GM23248 (cell line): ENCODE results near the gene HGF.

Source experiments
- EZH2 ChIP-seq: fragments of 200-600 bp; sonication (generic); IDR thresholded peaks from 2 replicates; pipeline ENCODE4 v1.6.1; 2018; ENCODE audit warnings: antibody characterized with exemption, mild to moderate bottlenecking; ENCODE audit not compliant: insufficient read depth, poor library complexity, severe bottlenecking
- EZH2phosphoT487 ChIP-seq: fragments of 200-600 bp; sonication (generic); IDR thresholded peaks from 2 replicates; pipeline ENCODE4 v1.6.1; 2018; ENCODE audit warnings: antibody characterized with exemption, moderate library complexity, mild to moderate bottlenecking, low read depth; ENCODE audit not compliant: insufficient read depth

DNA sequence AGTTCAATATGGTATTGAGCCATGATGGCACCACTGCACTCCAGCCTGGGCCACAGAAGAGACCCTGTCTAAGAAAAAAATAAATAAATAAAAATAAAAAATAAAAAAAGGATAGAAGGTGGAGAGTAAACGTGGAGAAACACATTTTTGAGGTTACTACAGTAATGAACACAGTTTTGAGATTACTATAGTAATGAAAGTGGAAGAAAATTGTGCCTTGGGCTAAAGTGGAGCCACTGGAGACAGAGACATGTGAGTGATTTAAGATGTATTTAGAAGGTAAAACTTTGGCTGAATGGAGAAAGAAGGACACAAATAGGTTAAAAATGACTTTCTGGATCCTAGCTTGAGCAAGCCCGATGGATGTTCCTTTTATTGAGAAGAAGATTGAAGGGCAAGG is 76.8 kb downstream of the HGF start:
- TF ChIP-seq EZH2 (no peak), EZH2phosphoT487 (no peak)
